Left lung (tissue), 10 donors: ENCODE measurements around the gene ARMC6. TPM values are rescaled to one million over a fixed set of nuclear protein-coding genes. Genes with fewer than 3 reads are reported as not detected.

Experiments used
- ATAC-seq: fragments of 200-7000 bp; cut with Tn5 transposase; one replicate; pipeline ENCODE4 v1.9.1; 2020; ENCODE audit warnings: moderate library complexity
- DNase-seq, 4 donors: peaks; one replicate each; pipeline ENCODE4 v3.0.0-alpha.2; 2013 to 2020
- H3K27ac ChIP-seq, 2 donors: fragments of 200-600 bp; sonication (generic) in 1 of 2; one replicate each; pipeline versions ENCODE4 v1.5.0 to v1.8.0; 2020 to 2021
- H3K27me3 ChIP-seq, 2 donors: fragments of 200-600 bp; sonication (generic) in 1 of 2; one replicate each; pipeline versions ENCODE4 v1.5.0 to v1.8.0; 2020 to 2021
- H3K36me3 ChIP-seq, 2 donors: fragments of 200-600 bp; sonication (generic) in 1 of 2; one replicate each; pipeline versions ENCODE4 v1.5.0 to v1.8.0; 2020 to 2021
- H3K4me1 ChIP-seq, 2 donors: fragments of 200-600 bp; one replicate each; pipeline ENCODE4 v1.8.0; 2021
- H3K4me3 ChIP-seq, 2 donors: fragments of 200-600 bp; sonication (generic) in 1 of 2; one replicate each; pipeline versions ENCODE4 v1.5.0 to v1.8.0; 2020 to 2021; ENCODE audit warnings: mild to moderate bottlenecking in 1 of 2
- H3K9me3 ChIP-seq, 2 donors: fragments of 200-600 bp; sonication (generic) in 1 of 2; one replicate each; pipeline versions ENCODE4 v1.5.0 to v1.8.0; 2020 to 2021
- CTCF ChIP-seq, 2 donors: fragments of 200-600 bp; sonication (generic) in 1 of 2; IDR thresholded peaks; one replicate each; pipeline versions ENCODE4 v1.5.0 to v1.8.0; 2021; ENCODE audit warnings: antibody characterized with exemption in 2 of 2
- intact Hi-C, 2 donors: fragments of 100-400 bp; cut with DNase I; formaldehyde crosslinking; loops; one replicate each; pipeline versions ENCODE4 v1.11.2 to v1.14.2; 2022
- polyA plus RNA-seq, 6 donors: library from polyadenylated mRNA; unstranded; fragments of 120-200 nt; gene quantifications; one replicate each; pipeline ENCODE4 v1.2.1, GENCODE V29; 2013; ENCODE audit not compliant: insufficient read length in 6 of 6
- total RNA-seq, 2 donors: library from RNA; stranded (reverse); fragmentation: NEBNext Ultra II Directional; extraction: Animal tissue kit (Norgen Biotek cat#: 25700); gene quantifications; one replicate each; pipeline ENCODE4 v1.2.1, GENCODE V29; 2021
- donor health status: DM: no; HTN: yes; CAD: no.
- donor health status: DM: no; HTN: no; CAD: no.

ARMC6 gene
- total and polyA plus RNA-seq, 8 donors, result 23.7 to 37.9 (median 34.0) TPM

- Histone ChIP-seq H3K27me3 (no peaks in the 10 kb centered on the region), H3K4me3 (no peak overlapping the region), H3K9me3 (no peaks in the 10 kb centered on the region), H3K27ac (peak overlapping the region in 1 of 2 donors; percentile 26), H3K4me1 (peaks cover 0 to 9% of the 10 kb centered on the region in 2 donors), H3K36me3 (peaks cover 0 to 97% of the 10 kb centered on the region in 2 donors)
- ATAC-seq (peak; percentile 89), DNase-seq (peak in 2 of 4 donors; percentile 39 to 65)
- no peak for TF ChIP-seq CTCF (IDR thresholded peaks at IDR 0.05)
- intact Hi-C loops, result no loop called here
Measured at GRCh38 chr19:19026299-19026971, 7.0 kb upstream of the ARMC6 start.

DNA sequence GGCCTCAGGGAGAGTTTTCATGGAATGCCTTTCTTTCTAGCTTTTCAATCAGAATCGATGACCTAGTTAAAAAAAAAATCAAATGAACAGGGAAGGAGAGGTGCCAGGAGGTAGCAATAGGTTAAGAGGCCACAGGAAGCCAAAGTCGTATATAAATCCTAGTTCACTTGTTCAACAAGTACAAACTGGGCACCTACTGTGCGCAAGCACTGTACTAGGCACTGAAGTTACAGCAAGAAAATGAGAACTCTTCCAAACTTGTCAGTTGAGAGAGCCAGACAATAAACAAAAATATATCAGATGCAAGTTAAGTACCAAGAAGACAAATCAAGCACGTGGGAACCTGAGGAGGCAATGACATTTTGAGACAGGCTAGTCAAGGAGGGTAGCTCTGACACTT is 6.2 kb upstream of the ARMC6 start:
- no peak for DNase-seq
- H3K36me3 ChIP-seq, result peaks cover 0 to 89% of the 10 kb centered on the region in 2 donors

DNA sequence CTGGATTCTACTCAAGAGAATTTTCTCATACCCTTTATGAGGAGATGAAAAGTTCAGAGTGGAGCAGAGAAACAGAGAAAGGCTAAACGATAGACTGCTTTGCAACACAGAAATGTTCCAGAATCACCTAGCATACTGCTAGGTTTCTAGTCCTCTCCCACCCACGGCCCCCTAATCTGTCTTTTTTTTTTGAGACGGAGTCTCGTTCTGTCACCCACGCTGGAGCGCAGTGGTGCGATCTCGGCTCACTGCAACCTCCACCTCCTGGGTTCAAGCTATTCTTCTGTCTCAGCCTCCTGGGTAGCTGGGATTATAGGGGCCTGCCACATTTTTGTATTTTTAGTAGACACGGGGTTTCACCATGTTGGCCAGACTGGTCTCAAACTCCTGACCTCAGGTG is 4.9 kb upstream of the ARMC6 start:
- Histone ChIP-seq H3K27me3 (no peaks in the 10 kb centered on the region), H3K4me3 (no peak overlapping the region), H3K36me3 (peaks cover 0 to 76% of the 10 kb centered on the region in 2 donors), H3K27ac (no peak overlapping the region), H3K4me1 (peaks cover 5 to 16% of the 10 kb centered on the region in 2 donors), H3K9me3 (no peaks in the 10 kb centered on the region)
- no peak for DNase-seq
- no peak for TF ChIP-seq CTCF (IDR thresholded peaks at IDR 0.05)
- intact Hi-C loops, result no loop called here
- no peak for ATAC-seq

More for the DNA sequence above, 6.2 kb upstream of the ARMC6 start:
- intact Hi-C loops, result no loop called here
- Histone ChIP-seq H3K4me1 (peaks cover 4 to 9% of the 10 kb centered on the region in 2 donors), H3K27ac (no peak overlapping the region), H3K9me3 (no peaks in the 10 kb centered on the region), H3K27me3 (no peaks in the 10 kb centered on the region), H3K4me3 (no peak overlapping the region)
- no peak for ATAC-seq
- TF ChIP-seq CTCF (IDR thresholded peaks at IDR 0.05), result no peak

GRCh38 chr19:19031891-19032290 is 1.5 kb upstream of the ARMC6 start:
- H3K4me3 ChIP-seq, result peak overlapping the region in 1 of 2 donors; percentile 86
- peaks cover 0 to 42% of the 10 kb centered on the region in 2 donors for H3K36me3 ChIP-seq
- no peaks in the 10 kb centered on the region for H3K9me3 ChIP-seq
- TF ChIP-seq CTCF (IDR thresholded peaks at IDR 0.05), result no peak
- DNase-seq, result no peak
- intact Hi-C loops, result no loop called here
- H3K4me1 ChIP-seq, result peaks cover 14 to 32% of the 10 kb centered on the region in 2 donors
- ATAC-seq, result no peak
- peak overlapping the region in 1 of 2 donors; percentile 33 for H3K27ac ChIP-seq
- H3K27me3 ChIP-seq, result no peaks in the 10 kb centered on the region

DNA sequence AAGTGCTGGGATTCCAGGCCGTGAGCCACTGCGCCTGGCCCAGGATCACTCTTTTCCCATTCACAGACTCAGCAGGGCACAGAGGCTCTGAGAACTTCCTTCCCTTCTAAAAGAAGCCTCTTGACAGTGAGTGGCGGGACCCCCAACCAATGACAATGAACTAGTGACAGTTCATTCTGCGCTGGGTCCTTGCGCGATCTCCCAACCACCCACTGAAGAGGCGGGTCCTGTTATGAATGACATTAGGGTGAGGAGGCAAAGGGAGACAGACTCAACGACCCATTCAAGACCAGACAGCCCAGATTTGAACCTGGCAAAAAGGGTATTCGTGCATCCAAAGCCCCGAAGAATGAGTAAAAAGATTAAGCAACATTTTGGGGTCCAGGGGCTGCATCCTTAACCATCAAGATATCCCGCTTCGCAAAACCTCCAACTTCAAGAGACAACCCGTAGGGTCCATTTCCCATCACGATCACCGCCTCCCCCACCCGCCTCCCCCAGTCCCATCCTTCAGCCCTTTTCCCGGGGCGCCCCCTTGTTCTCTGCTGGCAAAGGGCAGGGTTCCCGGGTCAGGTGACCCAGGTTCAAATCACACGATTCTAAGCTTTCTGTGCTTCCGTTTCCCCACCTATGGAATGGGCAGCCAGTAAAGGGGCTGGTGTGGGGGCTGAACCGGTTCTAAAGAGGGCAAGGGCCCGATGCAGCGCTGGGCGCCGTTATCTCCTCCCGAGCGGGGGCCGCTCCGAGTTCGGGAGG is 805 bp upstream of the ARMC6 start:
- peak in 3 of 4 donors; percentile 85 to 95 (median 94) for DNase-seq
- intact Hi-C loops, result no loop called here
- peaks cover 14 to 32% of the 10 kb centered on the region in 2 donors for H3K4me1 ChIP-seq
- no peaks in the 10 kb centered on the region for H3K27me3 ChIP-seq
- TF ChIP-seq CTCF (IDR thresholded peaks at IDR 0.05), result no peak
- H3K27ac ChIP-seq, result peak overlapping the region; percentile 97
- peaks cover 0 to 36% of the 10 kb centered on the region in 2 donors for H3K36me3 ChIP-seq
- peak overlapping the region; percentile 86 to 94 for H3K4me3 ChIP-seq
- H3K9me3 ChIP-seq, result no peaks in the 10 kb centered on the region
- ATAC-seq, result peak; percentile 81
